Left lung (tissue), 10 donors: ENCODE results near the gene MYO5C. TPM values are rescaled to one million over a fixed set of nuclear protein-coding genes. Genes with fewer than 3 reads are reported as not detected.

Experiments
- ATAC-seq: fragments of 200-7000 bp; cut with Tn5 transposase; one replicate; pipeline ENCODE4 v1.9.1; 2020; ENCODE audit warnings: moderate library complexity
- DNase-seq, 4 donors: peaks; one replicate each; pipeline ENCODE4 v3.0.0-alpha.2; 2013 to 2020
- H3K27ac ChIP-seq, 2 donors: fragments of 200-600 bp; sonication (generic) in 1 of 2; one replicate each; pipeline versions ENCODE4 v1.5.0 to v1.8.0; 2020 to 2021
- H3K27me3 ChIP-seq, 2 donors: fragments of 200-600 bp; sonication (generic) in 1 of 2; one replicate each; pipeline versions ENCODE4 v1.5.0 to v1.8.0; 2020 to 2021
- H3K36me3 ChIP-seq, 2 donors: fragments of 200-600 bp; sonication (generic) in 1 of 2; one replicate each; pipeline versions ENCODE4 v1.5.0 to v1.8.0; 2020 to 2021
- H3K4me1 ChIP-seq, 2 donors: fragments of 200-600 bp; one replicate each; pipeline ENCODE4 v1.8.0; 2021
- H3K4me3 ChIP-seq, 2 donors: fragments of 200-600 bp; sonication (generic) in 1 of 2; one replicate each; pipeline versions ENCODE4 v1.5.0 to v1.8.0; 2020 to 2021; ENCODE audit warnings: mild to moderate bottlenecking in 1 of 2
- H3K9me3 ChIP-seq, 2 donors: fragments of 200-600 bp; sonication (generic) in 1 of 2; one replicate each; pipeline versions ENCODE4 v1.5.0 to v1.8.0; 2020 to 2021
- CTCF ChIP-seq, 2 donors: fragments of 200-600 bp; sonication (generic) in 1 of 2; IDR thresholded peaks; one replicate each; pipeline versions ENCODE4 v1.5.0 to v1.8.0; 2021; ENCODE audit warnings: antibody characterized with exemption in 2 of 2
- intact Hi-C, 2 donors: fragments of 100-400 bp; cut with DNase I; formaldehyde crosslinking; loops; one replicate each; pipeline versions ENCODE4 v1.11.2 to v1.14.2; 2022
- polyA plus RNA-seq, 6 donors: library from polyadenylated mRNA; unstranded; fragments of 120-200 nt; gene quantifications; one replicate each; pipeline ENCODE4 v1.2.1, GENCODE V29; 2013; ENCODE audit not compliant: insufficient read length in 6 of 6
- total RNA-seq, 2 donors: library from RNA; stranded (reverse); fragmentation: NEBNext Ultra II Directional; extraction: Animal tissue kit (Norgen Biotek cat#: 25700); gene quantifications; one replicate each; pipeline ENCODE4 v1.2.1, GENCODE V29; 2021
- donor health status: DM: no; HTN: yes; CAD: no.
- donor health status: DM: no; HTN: no; CAD: no.

Gene MYO5C
- total and polyA plus RNA-seq, 8 donors = 29.7 to 89.2 (median 36.7) TPM

- ATAC-seq = peak; percentile 45
- peak in 1 of 4 donors; percentile 4 for DNase-seq
- H3K4me1 ChIP-seq = no peaks in the 10 kb centered on the region
- no peak overlapping the region for H3K4me3 ChIP-seq
- no peaks in the 10 kb centered on the region for H3K27me3 ChIP-seq
- peaks cover 0 to 36% of the 10 kb centered on the region in 2 donors for H3K36me3 ChIP-seq
- intact Hi-C loops = no loop called here
- TF ChIP-seq CTCF (IDR thresholded peaks at IDR 0.05) = no peak
- H3K27ac ChIP-seq = no peak overlapping the region
- H3K9me3 ChIP-seq = no peaks in the 10 kb centered on the region
These were observed 78.4 kb downstream of the MYO5C start for GRCh38 chr15:52217186-52217585.

- ATAC-seq (no peak), DNase-seq (no peak)
- intact Hi-C loops = no loop called here
- TF ChIP-seq CTCF (IDR thresholded peaks at IDR 0.05) = no peak
- Histone ChIP-seq H3K4me1 (no peaks in the 10 kb centered on the region), H3K4me3 (no peak overlapping the region), H3K9me3 (no peaks in the 10 kb centered on the region), H3K27ac (no peak overlapping the region), H3K36me3 (peaks cover 0 to 44% of the 10 kb centered on the region in 2 donors), H3K27me3 (no peaks in the 10 kb centered on the region)
These were observed 81.1 kb downstream of the MYO5C start for GRCh38 chr15:52214553-52214952.

- peaks cover 0 to 36% of the 10 kb centered on the region in 2 donors for H3K36me3 ChIP-seq
- no peak overlapping the region for H3K4me3 ChIP-seq
- DNase-seq (no peak), ATAC-seq (no peak)
- intact Hi-C loops = no loop called here
- H3K27ac ChIP-seq = no peak overlapping the region
- no peaks in the 10 kb centered on the region for H3K4me1 ChIP-seq
- H3K9me3 ChIP-seq = no peaks in the 10 kb centered on the region
- no peaks in the 10 kb centered on the region for H3K27me3 ChIP-seq
- TF ChIP-seq CTCF (IDR thresholded peaks at IDR 0.05) = no peak
These were observed 82.4 kb downstream of the MYO5C start for GRCh38 chr15:52213206-52213605.

- H3K27me3 ChIP-seq = no peaks in the 10 kb centered on the region
- no peaks in the 10 kb centered on the region for H3K9me3 ChIP-seq
- H3K27ac ChIP-seq = no peak overlapping the region
- peak; percentile 52 to 55 for TF ChIP-seq CTCF (IDR thresholded peaks at IDR 0.05)
- H3K36me3 ChIP-seq = peaks cover 0 to 38% of the 10 kb centered on the region in 2 donors
- ATAC-seq = peak; percentile 83
- DNase-seq = peak in 1 of 4 donors; percentile 21
- no peak overlapping the region for H3K4me3 ChIP-seq
- no peaks in the 10 kb centered on the region for H3K4me1 ChIP-seq
- intact Hi-C loops = no loop called here
These were observed 87.2 kb downstream of the MYO5C start for GRCh38 chr15:52208306-52208946.

GRCh38 chr15:52207191-52207590 is 88.4 kb downstream of the MYO5C start:
- H3K27ac ChIP-seq = no peak overlapping the region
- no peak for TF ChIP-seq CTCF (IDR thresholded peaks at IDR 0.05)
- H3K9me3 ChIP-seq = no peaks in the 10 kb centered on the region
- ATAC-seq (no peak), DNase-seq (no peak)
- peaks cover 0 to 29% of the 10 kb centered on the region in 2 donors for H3K36me3 ChIP-seq
- intact Hi-C loops = no loop called here
- no peaks in the 10 kb centered on the region for H3K27me3 ChIP-seq
- no peak overlapping the region for H3K4me3 ChIP-seq
- H3K4me1 ChIP-seq = no peaks in the 10 kb centered on the region
